H9 (cell line): ENCODE data around the gene EML2. TPM values are rescaled to one million over a fixed set of nuclear protein-coding genes. Genes with fewer than 3 reads are reported as not detected.

Experiments used
- DNase-seq: peaks from one replicate; pipeline ENCODE4 v3.0.0-alpha.2; 2017
- H2AFZ ChIP-seq: one replicate; pipeline ENCODE4 v1.6.1; 2013; ENCODE audit warnings: mild to moderate bottlenecking, low read length, control low read depth, moderate library complexity
- H2AK5ac ChIP-seq: 2 replicates; pipeline ENCODE4 v1.6.1; 2013; ENCODE audit warnings: low read length, control low read depth, mixed read lengths; ENCODE audit not compliant: insufficient read length
- H2BK120ac ChIP-seq: one replicate; pipeline ENCODE4 v1.6.1; 2013; ENCODE audit warnings: low read depth, mild to moderate bottlenecking, low read length, control low read depth, inconsistent platforms; ENCODE audit not compliant: poor library complexity, severe bottlenecking
- H2BK12ac ChIP-seq: 2 replicates; pipeline ENCODE4 v1.6.1; 2013; ENCODE audit warnings: low read length, control low read depth, mixed read lengths, low read depth; ENCODE audit not compliant: insufficient read length
- H2BK15ac ChIP-seq: 2 replicates; pipeline ENCODE4 v1.6.1; 2013; ENCODE audit warnings: low read depth, low read length, control low read depth
- H2BK20ac ChIP-seq: one replicate; pipeline ENCODE4 v1.6.1; 2013; ENCODE audit warnings: low read depth, mild to moderate bottlenecking, low read length, control low read depth, inconsistent platforms; ENCODE audit not compliant: poor library complexity, severe bottlenecking
- H2BK5ac ChIP-seq: 2 replicates; pipeline ENCODE4 v1.6.1; 2013; ENCODE audit warnings: low read length, control low read depth, mixed read lengths; ENCODE audit not compliant: insufficient read length
- H3K14ac ChIP-seq: 2 replicates; pipeline ENCODE4 v1.6.1; 2013; ENCODE audit warnings: low read length, control low read depth; ENCODE audit not compliant: insufficient read depth
- H3K18ac ChIP-seq: 2 replicates; pipeline ENCODE4 v1.6.1; 2013; ENCODE audit warnings: low read depth, mild to moderate bottlenecking, mixed read lengths, low read length, control low read depth; ENCODE audit not compliant: insufficient read length
- H3K23ac ChIP-seq: 2 replicates; pipeline ENCODE4 v1.6.1; 2013; ENCODE audit warnings: low read length, control low read depth, mixed read lengths, low read depth; ENCODE audit not compliant: insufficient read length
- H3K23me2 ChIP-seq: 2 replicates; pipeline ENCODE4 v1.6.1; 2013; ENCODE audit warnings: low read depth, mild to moderate bottlenecking, mixed read lengths, low read length, control low read depth; ENCODE audit not compliant: insufficient read length, poor library complexity, severe bottlenecking
- H3K27ac ChIP-seq: 2 replicates; pipeline ENCODE4 v1.5.1; 2013; ENCODE audit warnings: low read length, control low read depth, mixed read lengths, low read depth; ENCODE audit not compliant: insufficient read length
- H3K27me3 ChIP-seq: 2 replicates; pipeline ENCODE4 v1.6.1; 2013; ENCODE audit warnings: low read length, control low read depth, inconsistent platforms; ENCODE audit not compliant: insufficient read depth
- H3K4ac ChIP-seq: 2 replicates; pipeline ENCODE4 v1.6.1; 2013; ENCODE audit warnings: low read depth, mild to moderate bottlenecking, control low read depth, inconsistent platforms, low read length, moderate library complexity
- H3K4me1 ChIP-seq: 2 replicates; pipeline ENCODE4 v1.6.1; 2013; ENCODE audit warnings: low read length, control low read depth, inconsistent platforms; ENCODE audit not compliant: insufficient read depth
- H3K4me2 ChIP-seq: 2 replicates; pipeline ENCODE4 v1.6.1; 2013; ENCODE audit warnings: low read length, control low read depth, mixed read lengths; ENCODE audit not compliant: insufficient read length, insufficient read depth
- H3K56ac ChIP-seq: 2 replicates; pipeline ENCODE4 v1.6.1; 2013; ENCODE audit warnings: low read depth, mild to moderate bottlenecking, mixed read lengths, low read length, control low read depth; ENCODE audit not compliant: insufficient read length
- H3K79me1 ChIP-seq: 2 replicates; pipeline ENCODE4 v1.6.1; 2013; ENCODE audit warnings: low read depth, mild to moderate bottlenecking, moderate library complexity, low read length, control low read depth, inconsistent platforms; ENCODE audit not compliant: insufficient read depth, poor library complexity, severe bottlenecking
- H3K79me2 ChIP-seq: 2 replicates; pipeline ENCODE4 v1.6.1; 2013; ENCODE audit warnings: low read length, control low read depth, inconsistent platforms; ENCODE audit not compliant: insufficient read depth
- H3K9ac ChIP-seq: 2 replicates; pipeline ENCODE4 v1.6.1; 2013; ENCODE audit warnings: low read length, control low read depth, mixed read lengths; ENCODE audit not compliant: insufficient read length; ENCODE audit errors: extremely low read depth
- H3K9me3 ChIP-seq: one replicate; pipeline ENCODE4 v1.6.1; 2013; ENCODE audit warnings: low read depth, low read length, inconsistent platforms; ENCODE audit not compliant: control insufficient read depth
- H3T11ph ChIP-seq: one replicate; pipeline ENCODE4 v1.6.1; 2013; ENCODE audit warnings: mild to moderate bottlenecking, low read length, control low read depth, inconsistent platforms
- H4K20me1 ChIP-seq: one replicate; pipeline ENCODE4 v1.6.1; 2013; ENCODE audit not compliant: control insufficient read depth, insufficient read length, insufficient read depth
- H4K5ac ChIP-seq: 2 replicates; pipeline ENCODE4 v1.6.1; 2013; ENCODE audit warnings: low read depth, mild to moderate bottlenecking, mixed read lengths, low read length, control low read depth; ENCODE audit not compliant: insufficient read length
- H4K8ac ChIP-seq: replicated peaks from 2 replicates; pipeline ENCODE4 v1.6.1; 2013; ENCODE audit warnings: low read length, control low read depth, mixed read lengths, low read depth; ENCODE audit not compliant: insufficient read length
- H4K91ac ChIP-seq: 2 replicates; pipeline ENCODE4 v1.6.1; 2013; ENCODE audit warnings: low read depth, mild to moderate bottlenecking, moderate library complexity, mixed read lengths, low read length, control low read depth; ENCODE audit not compliant: insufficient read length
- H3K27ac Mint-ChIP-seq, 3 experiments: 2 replicates in 2 of 3; 3 replicates in 1 of 3; pipeline ENCODE4 v1.8.0; 2020 to 2021; ENCODE audit warnings: mixed read lengths in 3 of 3, mild to moderate bottlenecking in 1 of 3, moderate library complexity in 1 of 3
- H3K27me3 Mint-ChIP-seq: 2 replicates; pipeline ENCODE4 v1.8.0; 2021; ENCODE audit warnings: low read depth, mild to moderate bottlenecking, moderate library complexity, mixed read lengths
- H3K36me3 Mint-ChIP-seq, 3 experiments: 2 replicates in 2 of 3; 3 replicates in 1 of 3; pipeline ENCODE4 v1.8.0; 2020 to 2021; ENCODE audit warnings: low read depth in 3 of 3, mixed read lengths in 3 of 3; ENCODE audit not compliant: insufficient read depth in 1 of 3
- H3K4me1 Mint-ChIP-seq, 2 experiments: 2 replicates each; pipeline ENCODE4 v1.8.0; 2020; ENCODE audit warnings: mixed read lengths in 2 of 2
- H3K4me3 Mint-ChIP-seq, 2 experiments: 2 replicates in 1 of 2; 3 replicates in 1 of 2; pipeline ENCODE4 v1.8.0; 2020 to 2021; ENCODE audit warnings: mild to moderate bottlenecking in 2 of 2, mixed read lengths in 2 of 2, moderate library complexity in 1 of 2
- H3K9me3 Mint-ChIP-seq, 2 experiments: 2 replicates in 1 of 2; 3 replicates in 1 of 2; pipeline ENCODE4 v1.8.0; 2020; ENCODE audit warnings: mild to moderate bottlenecking in 2 of 2, mixed read lengths in 2 of 2, moderate library complexity in 1 of 2
- WGBS: extraction: QIAGEN DNeasy Blood & Tissue Kit; methylation state at CpG from one replicate; pipeline ENCODE4 v1.1.7; 2013; ENCODE audit warnings: missing lambda C conversion rate, low lambda C conversion rate, mixed read lengths; ENCODE audit not compliant: insufficient read length; ENCODE audit errors: extremely low coverage; 5-methylcytosine and 5-hydroxymethylcytosine counted together
- total RNA-seq: library from RNA; stranded (reverse); gene quantifications from 2 replicates; pipeline ENCODE4 v1.2.1, GENCODE V29; 2021
- TF ChIP-seq, protein P1 (sequence below): fragments of 200-600 bp; sonication (generic); conservative IDR thresholded peaks from 3 replicates; pipeline ENCODE4 v1.8.0; 2021; ENCODE audit warnings: antibody characterized with exemption, mild to moderate bottlenecking

The EML2 gene
- total RNA-seq, 1 experiment from 2014 or later = 22.6 TPM

DNA sequence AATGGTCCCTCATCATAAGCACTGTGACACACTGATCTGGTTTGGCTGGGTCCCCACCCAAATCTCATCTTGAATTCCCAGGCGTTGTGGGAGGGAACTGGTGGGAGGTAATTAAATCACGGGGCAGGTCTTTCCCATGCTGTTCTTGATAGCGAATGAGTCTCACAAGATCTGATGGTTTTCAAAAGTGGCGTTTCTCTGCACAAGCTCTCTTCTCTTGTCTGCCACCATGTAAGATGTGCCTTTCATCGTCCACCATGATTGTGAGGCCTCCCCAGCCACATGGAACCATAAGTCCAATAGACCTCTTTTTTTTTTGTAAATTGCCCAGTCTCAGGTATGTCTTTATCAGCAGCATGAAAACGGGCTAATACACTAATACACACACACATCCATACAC is 30.2 kb downstream of the EML2 start:
- DNase-seq = no peak
- no peaks in the 10 kb centered on the region for H3K9me3 ChIP-seq
- no peak overlapping the region for H3T11ph ChIP-seq
- H4K20me1 ChIP-seq = no peaks in the 10 kb centered on the region
- Mint-ChIP-seq H3K36me3 (peaks cover 14 to 38% (median 29%) of the 10 kb centered on the region in 3 experiments), H3K4me3 (no peak overlapping the region; a peak in 1 of 5 replicates), H3K4me1 (peaks cover 5 to 6% of the 10 kb centered on the region in 2 experiments; a peak in 3 of 4 replicates), H3K27ac (no peak overlapping the region), H3K27me3 (no peaks in the 10 kb centered on the region; the same call in 1 of the 2 replicates), H3K9me3 (peaks cover 0 to 8% of the 10 kb centered on the region in 2 experiments; a peak in 2 of 5 replicates)
- H4K91ac ChIP-seq = no peak overlapping the region
- no peak overlapping the region for H3K4me2 ChIP-seq
- no peak overlapping the region for H3K4ac ChIP-seq
- H3K27me3 ChIP-seq = no peaks in the 10 kb centered on the region
- TF ChIP-seq, protein P1, sequence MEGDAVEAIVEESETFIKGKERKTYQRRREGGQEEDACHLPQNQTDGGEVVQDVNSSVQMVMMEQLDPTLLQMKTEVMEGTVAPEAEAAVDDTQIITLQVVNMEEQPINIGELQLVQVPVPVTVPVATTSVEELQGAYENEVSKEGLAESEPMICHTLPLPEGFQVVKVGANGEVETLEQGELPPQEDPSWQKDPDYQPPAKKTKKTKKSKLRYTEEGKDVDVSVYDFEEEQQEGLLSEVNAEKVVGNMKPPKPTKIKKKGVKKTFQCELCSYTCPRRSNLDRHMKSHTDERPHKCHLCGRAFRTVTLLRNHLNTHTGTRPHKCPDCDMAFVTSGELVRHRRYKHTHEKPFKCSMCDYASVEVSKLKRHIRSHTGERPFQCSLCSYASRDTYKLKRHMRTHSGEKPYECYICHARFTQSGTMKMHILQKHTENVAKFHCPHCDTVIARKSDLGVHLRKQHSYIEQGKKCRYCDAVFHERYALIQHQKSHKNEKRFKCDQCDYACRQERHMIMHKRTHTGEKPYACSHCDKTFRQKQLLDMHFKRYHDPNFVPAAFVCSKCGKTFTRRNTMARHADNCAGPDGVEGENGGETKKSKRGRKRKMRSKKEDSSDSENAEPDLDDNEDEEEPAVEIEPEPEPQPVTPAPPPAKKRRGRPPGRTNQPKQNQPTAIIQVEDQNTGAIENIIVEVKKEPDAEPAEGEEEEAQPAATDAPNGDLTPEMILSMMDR = no peak
- no peak overlapping the region for H2BK15ac ChIP-seq
- H2BK20ac ChIP-seq = no peak overlapping the region
- no peak overlapping the region for H2BK12ac ChIP-seq
- H3K4me1 ChIP-seq = no peaks in the 10 kb centered on the region
- H3K56ac ChIP-seq = no peak overlapping the region
- no peak overlapping the region for H2BK120ac ChIP-seq
- H3K14ac ChIP-seq = no peak overlapping the region
- H2BK5ac ChIP-seq = no peak overlapping the region
- H3K9ac ChIP-seq = no peak overlapping the region
- H4K5ac ChIP-seq = no peak overlapping the region
- WGBS = no CpG with 5 or more reads among the region's 6 CpGs
- H2AK5ac ChIP-seq = no peak overlapping the region
- no peak overlapping the region for H3K23ac ChIP-seq
- peaks cover 3% of the 10 kb centered on the region for H3K23me2 ChIP-seq
- H4K8ac ChIP-seq = no peak overlapping the region
- H2AFZ ChIP-seq = no peak overlapping the region
- no peaks in the 10 kb centered on the region for H3K79me2 ChIP-seq
- H3K18ac ChIP-seq = no peak overlapping the region
- no peak overlapping the region for H3K27ac ChIP-seq
- no peaks in the 10 kb centered on the region for H3K79me1 ChIP-seq
